ENCODE measurements around the gene ZFHX2.
"Not testable (repeated sequence)": the region's sequence is repeated elsewhere in the genome, so short reads cannot be mapped to it uniquely, and the experiment has no call there.

ZFHX2 gene

GRCh38 chr14:23551266-23552028, at the start of gene ZFHX2:
Gene ZFHX2, minus strand, starts transcription at chr14:23551765. Its CDS starts 16,440 bp downstream, at chr14:23535325.
- DNase-seq, result peak; percentile 81

GRCh38 chr14:23600806-23601205, 49.2 kb upstream of the ZFHX2 start:
- no peak for DNase-seq

GRCh38 chr14:23600322-23600707, 48.8 kb upstream of the ZFHX2 start:
- DNase-seq, result no peak

- DNase-seq, result not testable (repeated sequence)
Observed at GRCh38 chr14:23594191-23594590, 42.6 kb upstream of the ZFHX2 start.

- DNase-seq, result no peak
Observed at GRCh38 chr14:23590198-23590597, 38.6 kb upstream of the ZFHX2 start.

- DNase-seq, result no peak
Observed at GRCh38 chr14:23589606-23590005, 38.0 kb upstream of the ZFHX2 start.

- DNase-seq, result peak; percentile 32
Observed at GRCh38 chr14:23588884-23589598, 37.5 kb upstream of the ZFHX2 start.

GRCh38 chr14:23584527-23585203, 33.1 kb upstream of the ZFHX2 start:
- DNase-seq, result not testable (repeated sequence)

- DNase-seq, result not testable (repeated sequence)
Observed at GRCh38 chr14:23583761-23584526, 32.4 kb upstream of the ZFHX2 start.

GRCh38 chr14:23582906-23583760, 31.6 kb upstream of the ZFHX2 start:
- DNase-seq, result no peak

GRCh38 chr14:23580948-23581281, 29.4 kb upstream of the ZFHX2 start:
- no peak for DNase-seq

- no peak for DNase-seq
Observed at GRCh38 chr14:23580152-23580926, 28.8 kb upstream of the ZFHX2 start.

- DNase-seq, result no peak
Observed at GRCh38 chr14:23579739-23580138, 28.2 kb upstream of the ZFHX2 start.

GRCh38 chr14:23579311-23579630, 27.7 kb upstream of the ZFHX2 start:
- DNase-seq, result no peak

GRCh38 chr14:23578560-23579310, 27.2 kb upstream of the ZFHX2 start, which contains the start of gene JPH4:
Gene JPH4, minus strand, starts transcription at chr14:23578790. Its CDS starts 1,337 bp downstream, at chr14:23577453.
- DNase-seq, result no peak

GRCh38 chr14:23577710-23578392, 26.3 kb upstream of the ZFHX2 start:
- DNase-seq, result no peak

GRCh38 chr14:23577004-23577681, 25.6 kb upstream of the ZFHX2 start:
- no peak for DNase-seq

GRCh38 chr14:23573384-23574015, 21.9 kb upstream of the ZFHX2 start:
- peak; percentile 50 for DNase-seq

- no peak for DNase-seq
Observed at GRCh38 chr14:23572836-23573235, 21.3 kb upstream of the ZFHX2 start.
